HepG2 (cell line): Measurements from ENCODE around the gene ANKS1A. TPM values are rescaled to one million over a fixed set of nuclear protein-coding genes. Genes with fewer than 3 reads are reported as not detected.
"Not testable (repeated sequence)": the region's sequence is repeated elsewhere in the genome, so short reads cannot be mapped to it uniquely, and the experiment has no call there.

Experiments used
- ATAC-seq: fragments of 200-7000 bp; cut with Tn5 transposase; 3 replicates; pipeline ENCODE4 v1.9.1; 2020; ENCODE audit warnings: mild to moderate bottlenecking, moderate library complexity
- BruUV-seq: library from RNA; stranded (reverse); fragments of 400-500 nt; replicated peaks from 2 replicates; lab custom pipeline; 2021; lab: Mats Ljungman, UMichigan
- CTCF ChIA-PET: fragments of 300-600 bp; formaldehyde crosslinking; extraction: SDS; loops from one replicate; lab custom pipeline; 2021; ENCODE audit warnings: low total read pairs, inconsistent platforms, low intra/inter-chr PET ratio; lab: Yijun Ruan, JAX
- POLR2A ChIA-PET: fragments of 350-600 bp; sonication (Branson Sonifier 250); formaldehyde crosslinking; loops from one replicate; lab custom pipeline; 2020; ENCODE audit warnings: antibody characterized with exemption, inconsistent platforms; lab: Yijun Ruan, JAX
- DNase-seq: peaks from one replicate; pipeline ENCODE4 v3.0.0-alpha.2; 2015; ENCODE audit warnings: low spot score
- FAIRE-seq: peaks from 3 replicates; lab custom pipeline; 2011; peaks lifted over from hg19 to GRCh38; lab: Jason Lieb, UNC
- H2AFZ ChIP-seq: one replicate; pipeline ENCODE4 v1.6.1; 2011; ENCODE audit warnings: low read length, inconsistent platforms
- H3K27ac ChIP-seq: fragments of 300-600 bp; 3 replicates; pipeline ENCODE4 v1.8.0; 2011; ENCODE audit warnings: mixed run types, mild to moderate bottlenecking, mixed read lengths, low read length, inconsistent platforms; ENCODE audit not compliant: insufficient read depth; ENCODE audit errors: extremely low read length
- H3K27me3 ChIP-seq, 2 experiments: fragments of 200-600 bp in 1 of 2; 2 replicates in 1 of 2; 3 replicates in 1 of 2; pipeline versions ENCODE4 v1.6.0 to v1.8.0; 2011; ENCODE audit warnings: low read length in 2 of 2, mild to moderate bottlenecking in 2 of 2, moderate library complexity in 2 of 2, inconsistent platforms in 1 of 2; ENCODE audit not compliant: insufficient read depth in 2 of 2, control insufficient read depth in 1 of 2
- H3K36me3 ChIP-seq, 2 experiments: fragments of 200-600 bp in 1 of 2; replicated peaks in 1 of 2; 2 replicates in 1 of 2; 3 replicates in 1 of 2; pipeline versions ENCODE4 v1.5.1 to v1.8.0; 2011; ENCODE audit warnings: low read length in 2 of 2, inconsistent platforms in 1 of 2; ENCODE audit not compliant: insufficient read depth in 2 of 2, control insufficient read depth in 1 of 2
- H3K4me1 ChIP-seq: 2 replicates; pipeline ENCODE4 v1.5.1; 2012; ENCODE audit warnings: low read length, inconsistent platforms; ENCODE audit not compliant: insufficient read depth
- H3K4me2 ChIP-seq: 2 replicates; pipeline ENCODE4 v1.6.0; 2011; ENCODE audit warnings: low read depth, low read length, inconsistent platforms
- H3K4me3 ChIP-seq, 3 experiments: fragments of 200-600 bp in 1 of 3; sonication (generic), shearing (Covaris generic) in 1 of 3; replicated peaks in 1 of 3; 2 replicates each; pipeline ENCODE4 v1.5.1; 2011 to 2016; ENCODE audit warnings: low read length in 3 of 3, inconsistent platforms in 2 of 3, low read depth in 2 of 3, mild to moderate bottlenecking in 2 of 3, control low read depth in 1 of 3, mixed read lengths in 1 of 3; ENCODE audit not compliant: insufficient read depth in 1 of 3
- H3K79me2 ChIP-seq: one replicate; pipeline ENCODE4 v1.6.1; 2011; ENCODE audit warnings: low read length, inconsistent platforms; ENCODE audit not compliant: insufficient read depth
- H3K9ac ChIP-seq: 2 replicates; pipeline ENCODE4 v1.6.0; 2011; ENCODE audit warnings: mild to moderate bottlenecking, low read depth, low read length, inconsistent platforms; ENCODE audit not compliant: insufficient read depth
- H3K9me3 ChIP-seq: 2 replicates; pipeline ENCODE4 v1.5.1; 2012; ENCODE audit warnings: mild to moderate bottlenecking, low read length
- H4K20me1 ChIP-seq: 2 replicates; pipeline ENCODE4 v1.6.0; 2011; ENCODE audit warnings: inconsistent platforms, mild to moderate bottlenecking, low read length, moderate library complexity; ENCODE audit not compliant: insufficient read depth
- AGO1 ChIP-seq: fragments of 200-400 bp; formaldehyde crosslinking; IDR thresholded peaks from 2 replicates; pipeline ENCODE4 v1.6.1; 2017; ENCODE audit warnings: mild to moderate bottlenecking, low read depth, low read length, moderate library complexity; ENCODE audit not compliant: poor library complexity, severe bottlenecking
- ARID2 ChIP-seq: sonication (generic); formaldehyde crosslinking; IDR thresholded peaks from 2 replicates; pipeline ENCODE4 v1.8.1; 2022; ENCODE audit warnings: mild to moderate bottlenecking, missing genetic modification reagents, borderline replicate concordance
- CEBPG ChIP-seq: IDR thresholded peaks from 2 replicates; pipeline ENCODE4 v1.6.1; 2016
- ELF1 ChIP-seq: sonication (generic); formaldehyde crosslinking; IDR thresholded peaks from 2 replicates; pipeline ENCODE4 v1.4.0; 2020; ENCODE audit warnings: missing genetic modification reagents
- GATAD1 ChIP-seq: IDR thresholded peaks from 2 replicates; pipeline ENCODE4 v1.6.1; 2016; ENCODE audit warnings: missing genetic modification reagents, missing compliant biosample characterization
- HNF4G ChIP-seq, 2 experiments: sonication (generic) in 1 of 2; formaldehyde crosslinking in 1 of 2; IDR thresholded peaks; 2 replicates each; pipeline versions ENCODE4 v1.4.0 to v1.6.1; 2011 to 2020; ENCODE audit warnings: borderline replicate concordance in 2 of 2, low read depth in 2 of 2, mild to moderate bottlenecking in 2 of 2, low read length in 1 of 2, missing genetic modification reagents in 1 of 2, moderate library complexity in 1 of 2
- KAT7 ChIP-seq: IDR thresholded peaks from 2 replicates; pipeline ENCODE4 v1.6.1; 2018; ENCODE audit warnings: borderline replicate concordance, missing compliant biosample characterization
- KLF11 ChIP-seq: IDR thresholded peaks from 2 replicates; pipeline ENCODE4 v1.6.1; 2016; ENCODE audit warnings: missing compliant biosample characterization
- KLF15 ChIP-seq: sonication (generic); formaldehyde crosslinking; IDR thresholded peaks from 2 replicates; pipeline ENCODE4 v1.8.1; 2023; ENCODE audit warnings: borderline replicate concordance, mild to moderate bottlenecking, inconsistent platforms, missing genetic modification reagents, mixed read lengths
- MED13 ChIP-seq: sonication (generic); formaldehyde crosslinking; IDR thresholded peaks from 2 replicates; pipeline ENCODE4 v1.5.0; 2020; ENCODE audit warnings: missing genetic modification reagents
- MIER2 ChIP-seq: IDR thresholded peaks from 2 replicates; pipeline ENCODE4 v1.6.1; 2016; ENCODE audit warnings: missing biosample characterization, missing genetic modification reagents
- NR2F6 ChIP-seq, 2 experiments: IDR thresholded peaks; 2 replicates each; pipeline ENCODE4 v1.6.1; 2016; ENCODE audit warnings: antibody characterized with exemption in 1 of 2, mild to moderate bottlenecking in 1 of 2
- RARG ChIP-seq: sonication (generic); formaldehyde crosslinking; IDR thresholded peaks from 2 replicates; pipeline ENCODE4 v1.4.0; 2020; ENCODE audit warnings: low read depth, mild to moderate bottlenecking, missing genetic modification reagents
- SMAD9 ChIP-seq: sonication (generic); formaldehyde crosslinking; IDR thresholded peaks from 2 replicates; pipeline ENCODE4 v1.5.1; 2020; ENCODE audit warnings: mild to moderate bottlenecking, missing genetic modification reagents
- TAF1 ChIP-seq: sonication (generic); formaldehyde crosslinking; IDR thresholded peaks from 2 replicates; pipeline ENCODE4 v1.4.0; 2020; ENCODE audit warnings: missing genetic modification reagents
- TCF7 ChIP-seq: sonication (generic); IDR thresholded peaks from 2 replicates; pipeline ENCODE4 v1.6.1; 2016; ENCODE audit warnings: antibody characterized with exemption, low read depth
- ZBTB42 ChIP-seq: sonication (generic); formaldehyde crosslinking; IDR thresholded peaks from 2 replicates; pipeline ENCODE4 v1.5.0; 2020; ENCODE audit warnings: mild to moderate bottlenecking, missing genetic modification reagents
- ZFP1 ChIP-seq: IDR thresholded peaks from 2 replicates; pipeline ENCODE4 v1.6.1; 2016
- ZNF674 ChIP-seq: sonication (generic); formaldehyde crosslinking; IDR thresholded peaks from 2 replicates; pipeline ENCODE4 v1.5.0; 2020; ENCODE audit warnings: low read depth, mild to moderate bottlenecking, missing genetic modification reagents
- ZNF782 ChIP-seq: sonication (generic); formaldehyde crosslinking; IDR thresholded peaks from 2 replicates; pipeline ENCODE4 v1.4.0; 2020; ENCODE audit warnings: missing genetic modification reagents, mild to moderate bottlenecking, borderline replicate concordance
- WGBS: methylation state at CpG from one replicate; pipeline ENCODE4 v1.1.6; 2017; ENCODE audit warnings: low lambda C conversion rate; 5-methylcytosine and 5-hydroxymethylcytosine counted together
- in situ Hi-C: cut with HindIII; loops from 2 replicates; pipeline ENCODE4 v1.10.0; 2017; ENCODE audit warnings: low pct_unique_long_range_greater_than_20kb; ENCODE audit not compliant: extremely low pct_ligation_motif_present
- intact Hi-C: fragments of 100-400 bp; cut with micrococcal nuclease; formaldehyde crosslinking; loops from one replicate; pipeline ENCODE4 v1.10.0; 2022; ENCODE audit not compliant: unreplicated experiment
- polyA plus RNA-seq, 8 experiments: library from polyadenylated mRNA; depleted of rRNA in 3 of 8; stranded (reverse) in 7 of 8; unstranded in 1 of 8; fragments of >200 nt; fragmentation: Illumina TruSeq in 4 of 8; extraction: Trizol in 4 of 8; gene quantifications; 2 replicates each; pipeline versions ENCODE4 v1.2.1 to v1.2.3, GENCODE V29; 2011 to 2016; ENCODE audit warnings: low read depth in 4 of 8, missing spikeins in 1 of 8, mixed read lengths in 1 of 8; ENCODE audit not compliant: insufficient read depth in 1 of 8
- total RNA-seq, 5 experiments: library from RNA; depleted of rRNA; stranded (reverse); fragments of >200 nt; fragmentation: Illumina TruSeq; extraction: Trizol; gene quantifications; 2 replicates each; pipeline ENCODE4 v1.2.3, GENCODE V29; 2016; ENCODE audit warnings: low read depth in 1 of 5

Gene ANKS1A
- total and polyA plus RNA-seq, 2 of the 13 experiments (the other 11 are each of a cell fraction or from before 2014, with no cell fraction given): 7.2 to 15.1 TPM

- ChIA-PET POLR2A (no interaction called here), CTCF (no interaction called here)
- BruUV-seq: no TSS peak
- no peak for ATAC-seq
- WGBS: 92% methylated on average over 3 of the region's 3 CpGs
- H2AFZ ChIP-seq: no peak overlapping the region
- peaks cover 18% of the 10 kb centered on the region for H3K4me1 ChIP-seq
- H3K9me3 ChIP-seq: no peaks in the 10 kb centered on the region
- no peak overlapping the region for H3K27ac ChIP-seq
- H3K4me3 ChIP-seq: no peak overlapping the region
- intact Hi-C loops (no loop called here), in situ Hi-C loops (no loop called here)
- no peak overlapping the region for H3K4me2 ChIP-seq
- H3K27me3 ChIP-seq: no peaks in the 10 kb centered on the region
- H3K36me3 ChIP-seq: no peaks in the 10 kb centered on the region
- no peak for FAIRE-seq
- no peaks in the 10 kb centered on the region for H4K20me1 ChIP-seq
- H3K9ac ChIP-seq: no peak overlapping the region
- H3K79me2 ChIP-seq: no peaks in the 10 kb centered on the region
- DNase-seq: no peak
- no peak for TF ChIP-seq ZFP1 (CRISPR knock-in tag)
- TF ChIP-seq SMAD9 (CRISPR knock-in tag): no peak
- TF ChIP-seq ZNF674: no peak
- no peak for TF ChIP-seq KLF15
- no peak for TF ChIP-seq NR2F6 (IDR thresholded peaks at IDR 0.05)
- TF ChIP-seq NR2F6 (CRISPR knock-in tag; IDR thresholded peaks at IDR 0.05): no peak
- no peak for TF ChIP-seq KLF11
- no peak for TF ChIP-seq MIER2 (CRISPR knock-in tag)
- TF ChIP-seq ARID2 (CRISPR knock-in tag): no peak
- TF ChIP-seq ZBTB42 (CRISPR knock-in tag): no peak
- no peak for TF ChIP-seq GATAD1 (CRISPR knock-in tag)
- no peak for TF ChIP-seq CEBPG (CRISPR knock-in tag)
- no peak for TF ChIP-seq TCF7
- TF ChIP-seq TAF1: no peak
- TF ChIP-seq ELF1 (CRISPR knock-in tag): no peak
- no peak for TF ChIP-seq HNF4G (IDR thresholded peaks at IDR 0.05; ENCODE audit: borderline replicate concordance, low read depth, low read length)
- no peak for TF ChIP-seq HNF4G (CRISPR knock-in tag; IDR thresholded peaks at IDR 0.05; ENCODE audit: borderline replicate concordance, low read depth)
- no peak for TF ChIP-seq AGO1
- TF ChIP-seq KAT7 (CRISPR knock-in tag): no peak
- no peak for TF ChIP-seq MED13
- TF ChIP-seq ZNF782 (CRISPR knock-in tag): no peak
- TF ChIP-seq RARG: no peak
Observed at GRCh38 chr6:34930221-34930620, 41.2 kb downstream of the ANKS1A start.

- intact Hi-C loops, DNase-seq, CTCF ChIA-PET, H3K4me2 ChIP-seq, H3K27me3 ChIP-seq, FAIRE-seq, H3K4me1 ChIP-seq, H2AFZ ChIP-seq, in situ Hi-C loops, H3K9me3 ChIP-seq, H3K36me3 ChIP-seq, H3K79me2 ChIP-seq, POLR2A ChIA-PET, H4K20me1 ChIP-seq, H3K27ac ChIP-seq, ATAC-seq, H3K4me3 ChIP-seq, BruUV-seq, H3K9ac ChIP-seq: not testable (repeated sequence)
- WGBS: 97% methylated on average over 12 of the region's 12 CpGs
Observed at GRCh38 chr6:34932202-34932601, 43.1 kb downstream of the ANKS1A start.
